Activated naive CD4-positive, alpha-beta T cell treated with anti-CD3 and anti-CD28 coated beads for 36 hours (primary cell): ENCODE data around the gene TTC23L. TPM values are rescaled to one million over a fixed set of nuclear protein-coding genes. Genes with fewer than 3 reads are reported as not detected.

Source experiments
- CTCF ChIA-PET: fragments of 350-600 bp; sonication (Branson Sonifier 250); formaldehyde crosslinking; loops from one replicate; lab custom pipeline; 2021; ENCODE audit warnings: antibody characterized with exemption; lab: Charles Lee
- DNase-seq: peaks from one replicate; pipeline ENCODE4 v3.0.0-alpha.2; 2020
- H3K27ac Mint-ChIP-seq: one replicate; pipeline ENCODE4 v1.8.0; 2021; ENCODE audit warnings: mild to moderate bottlenecking, mixed read lengths
- H3K27me3 Mint-ChIP-seq: one replicate; pipeline ENCODE4 v1.8.0; 2021; ENCODE audit warnings: low read depth, mixed read lengths
- H3K36me3 Mint-ChIP-seq: one replicate; pipeline ENCODE4 v1.8.0; 2021; ENCODE audit warnings: low read depth, mixed read lengths
- H3K4me1 Mint-ChIP-seq: one replicate; pipeline ENCODE4 v1.8.0; 2021; ENCODE audit warnings: low read depth, mixed read lengths
- H3K4me3 Mint-ChIP-seq: one replicate; pipeline ENCODE4 v1.8.0; 2021; ENCODE audit warnings: mild to moderate bottlenecking, moderate library complexity, mixed read lengths
- H3K9me3 Mint-ChIP-seq: one replicate; pipeline ENCODE4 v1.8.0; 2021; ENCODE audit warnings: mixed read lengths
- intact Hi-C: fragments of 100-400 bp; cut with micrococcal nuclease; formaldehyde crosslinking; loops from one replicate; pipeline ENCODE4 v1.15.1; 2023
- total RNA-seq, 2 experiments: library from RNA; stranded (reverse); gene quantifications; one replicate each; pipeline ENCODE4 v1.2.3, GENCODE V29; 2021

The TTC23L gene
- total RNA-seq, 2 experiments from 2014 or later, result 0.42 to 0.43 TPM

GRCh38 chr5:34858790-34859189 lies 19.8 kb downstream of the TTC23L start:
- Mint-ChIP-seq H3K4me3 (no peak overlapping the region), H3K9me3 (no peaks in the 10 kb centered on the region), H3K27ac (no peak overlapping the region), H3K27me3 (no peaks in the 10 kb centered on the region), H3K4me1 (no peaks in the 10 kb centered on the region), H3K36me3 (no peaks in the 10 kb centered on the region)
- intact Hi-C loops, result no loop called here
- DNase-seq, result no peak
- CTCF ChIA-PET, result no interaction called here

DNA sequence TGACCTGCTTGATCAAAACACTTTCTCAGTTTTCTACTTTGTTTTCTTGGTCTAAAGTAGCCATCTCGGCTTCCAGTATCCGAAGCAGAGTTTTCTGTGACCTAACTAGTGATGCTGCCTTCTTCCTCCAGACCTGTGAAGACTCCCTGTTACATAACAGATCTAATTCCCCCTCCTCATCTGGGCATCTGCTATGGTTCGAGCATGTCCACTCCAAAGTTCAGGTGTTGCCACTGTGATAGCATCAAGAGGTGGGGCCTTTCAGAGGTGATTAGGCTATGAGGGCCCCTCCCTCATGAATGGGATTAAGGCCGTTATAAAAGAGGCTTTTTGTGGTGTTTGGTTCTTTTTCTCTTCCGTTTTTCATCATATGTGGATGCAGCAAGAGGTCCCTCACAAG lies 20.3 kb downstream of the TTC23L start:
- DNase-seq, result no peak
- no peak overlapping the region for H3K4me3 Mint-ChIP-seq
- H3K4me1 Mint-ChIP-seq, result no peaks in the 10 kb centered on the region
- H3K9me3 Mint-ChIP-seq, result no peaks in the 10 kb centered on the region
- H3K36me3 Mint-ChIP-seq, result no peaks in the 10 kb centered on the region
- H3K27ac Mint-ChIP-seq, result no peak overlapping the region
- CTCF ChIA-PET, result no interaction called here
- intact Hi-C loops, result no loop called here
- no peaks in the 10 kb centered on the region for H3K27me3 Mint-ChIP-seq

- H3K4me3 Mint-ChIP-seq, result no peak overlapping the region
- no peak overlapping the region for H3K27ac Mint-ChIP-seq
- H3K36me3 Mint-ChIP-seq, result no peaks in the 10 kb centered on the region
- intact Hi-C loops, result no loop called here
- H3K27me3 Mint-ChIP-seq, result no peaks in the 10 kb centered on the region
- no peaks in the 10 kb centered on the region for H3K9me3 Mint-ChIP-seq
- CTCF ChIA-PET, result no interaction called here
- no peak for DNase-seq
- H3K4me1 Mint-ChIP-seq, result no peaks in the 10 kb centered on the region
These were observed 25.0 kb downstream of the TTC23L start for GRCh38 chr5:34863946-34864345.

DNA sequence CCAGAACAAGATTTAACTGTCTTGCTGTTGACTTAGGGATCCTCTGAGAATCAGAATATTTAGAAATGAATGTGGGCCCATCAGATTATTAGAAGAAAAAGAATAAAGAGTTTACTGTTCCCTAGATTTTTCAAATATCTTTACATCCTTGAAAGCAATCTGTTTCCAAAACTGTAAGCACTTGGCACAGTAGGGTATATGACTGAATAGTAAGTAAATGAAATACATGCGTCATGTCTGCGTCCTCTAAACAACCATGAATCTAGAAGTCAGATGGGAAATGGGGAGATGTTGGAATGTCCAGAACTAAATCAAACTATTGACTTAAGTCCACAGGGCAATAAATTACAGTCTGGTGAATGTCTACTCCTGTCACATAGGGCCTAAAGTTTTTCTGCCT lies 26.1 kb downstream of the TTC23L start:
- CTCF ChIA-PET, result no interaction called here
- Mint-ChIP-seq H3K4me1 (no peaks in the 10 kb centered on the region), H3K27me3 (no peaks in the 10 kb centered on the region), H3K36me3 (no peaks in the 10 kb centered on the region), H3K4me3 (no peak overlapping the region), H3K9me3 (no peaks in the 10 kb centered on the region), H3K27ac (no peak overlapping the region)
- intact Hi-C loops, result no loop called here
- no peak for DNase-seq

DNA sequence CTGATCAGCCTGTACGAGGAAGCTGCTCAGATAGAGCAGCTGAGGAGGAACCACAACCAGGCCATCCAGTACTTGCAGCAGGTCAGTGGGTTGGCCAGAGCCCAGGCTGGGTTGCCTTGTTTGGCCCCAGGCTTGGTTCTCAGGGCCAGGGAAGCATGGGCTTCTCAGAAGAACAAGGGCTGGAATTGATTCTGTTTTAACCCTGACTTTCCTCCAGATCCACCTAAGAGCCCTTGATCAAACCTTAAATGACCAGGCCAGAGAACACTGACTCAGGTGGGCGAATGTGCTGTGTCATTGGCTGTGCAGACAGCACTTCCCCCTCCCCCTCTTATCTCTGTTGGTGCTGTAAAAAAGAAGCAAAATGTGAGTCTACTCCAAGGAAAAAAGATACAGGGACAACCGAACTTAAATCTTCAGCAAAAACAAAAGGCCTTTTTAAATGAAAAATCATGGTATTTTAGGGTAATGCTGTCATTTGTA lies 28.1 kb downstream of the TTC23L start:
- intact Hi-C loops, result no loop called here
- Mint-ChIP-seq H3K9me3 (no peaks in the 10 kb centered on the region), H3K27me3 (no peaks in the 10 kb centered on the region), H3K27ac (no peak overlapping the region), H3K36me3 (no peaks in the 10 kb centered on the region), H3K4me1 (no peaks in the 10 kb centered on the region), H3K4me3 (no peak overlapping the region)
- DNase-seq, result no peak
- CTCF ChIA-PET, result no interaction called here

GRCh38 chr5:34867660-34868059 lies 28.7 kb downstream of the TTC23L start:
- no peak overlapping the region for H3K27ac Mint-ChIP-seq

GRCh38 chr5:34868791-34869190 lies 29.8 kb downstream of the TTC23L start:
- Mint-ChIP-seq H3K27ac (no peak overlapping the region), H3K27me3 (no peaks in the 10 kb centered on the region), H3K4me3 (no peak overlapping the region), H3K4me1 (no peaks in the 10 kb centered on the region), H3K36me3 (no peaks in the 10 kb centered on the region), H3K9me3 (no peaks in the 10 kb centered on the region)
- CTCF ChIA-PET, result no interaction called here
- intact Hi-C loops, result no loop called here
- no peak for DNase-seq

More at GRCh38 chr5:34867660-34868059, 28.7 kb downstream of the TTC23L start:
- Mint-ChIP-seq H3K36me3 (no peaks in the 10 kb centered on the region), H3K4me3 (no peak overlapping the region), H3K9me3 (no peaks in the 10 kb centered on the region), H3K4me1 (no peaks in the 10 kb centered on the region), H3K27me3 (no peaks in the 10 kb centered on the region)
- intact Hi-C loops, result no loop called here
- CTCF ChIA-PET, result no interaction called here
- DNase-seq, result no peak

- no peak overlapping the region for H3K4me3 Mint-ChIP-seq
- CTCF ChIA-PET, result no interaction called here
- H3K27me3 Mint-ChIP-seq, result peaks cover 2% of the 10 kb centered on the region
- H3K9me3 Mint-ChIP-seq, result no peaks in the 10 kb centered on the region
- intact Hi-C loops, result no loop called here
- no peaks in the 10 kb centered on the region for H3K36me3 Mint-ChIP-seq
- H3K4me1 Mint-ChIP-seq, result no peaks in the 10 kb centered on the region
- DNase-seq, result no peak
- H3K27ac Mint-ChIP-seq, result no peak overlapping the region
These were observed 30.3 kb downstream of the TTC23L start for GRCh38 chr5:34869256-34869655.

- intact Hi-C loops, result no loop called here
- no peak overlapping the region for H3K4me3 Mint-ChIP-seq
- CTCF ChIA-PET, result no interaction called here
- DNase-seq, result no peak
- no peak overlapping the region for H3K27ac Mint-ChIP-seq
- no peaks in the 10 kb centered on the region for H3K36me3 Mint-ChIP-seq
- H3K9me3 Mint-ChIP-seq, result peaks cover under 1% of the 10 kb centered on the region
- no peaks in the 10 kb centered on the region for H3K4me1 Mint-ChIP-seq
- H3K27me3 Mint-ChIP-seq, result peaks cover 2% of the 10 kb centered on the region
These were observed 31.4 kb downstream of the TTC23L start for GRCh38 chr5:34870382-34870781.

DNA sequence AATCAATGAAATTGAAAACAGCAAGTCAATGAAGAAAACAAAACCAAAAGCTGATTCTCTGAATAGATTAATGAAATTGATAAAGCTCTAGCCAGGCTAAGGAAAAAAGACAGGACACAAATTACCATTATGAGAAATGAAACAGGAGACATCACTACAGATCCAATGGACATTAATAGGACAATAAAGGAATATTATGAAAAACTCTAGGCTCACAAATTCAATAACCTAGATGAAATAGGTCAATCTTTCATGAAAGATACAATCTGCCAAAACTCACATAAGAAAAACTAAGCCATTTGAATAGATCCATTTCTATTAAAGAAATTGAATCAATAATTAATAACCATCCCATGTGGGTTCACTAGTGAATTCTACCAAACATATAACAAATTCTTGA lies 37.3 kb downstream of the TTC23L start:
- Mint-ChIP-seq H3K36me3 (no peaks in the 10 kb centered on the region), H3K9me3 (peaks cover 8% of the 10 kb centered on the region), H3K4me3 (no peak overlapping the region), H3K4me1 (no peaks in the 10 kb centered on the region), H3K27ac (no peak overlapping the region), H3K27me3 (peaks cover 4% of the 10 kb centered on the region)
- CTCF ChIA-PET, result no interaction called here
- intact Hi-C loops, result no loop called here
- DNase-seq, result no peak

GRCh38 chr5:34881246-34881645 lies 42.3 kb downstream of the TTC23L start:
- H3K36me3 Mint-ChIP-seq, result no peaks in the 10 kb centered on the region
- intact Hi-C loops, result no loop called here
- no peak overlapping the region for H3K27ac Mint-ChIP-seq
- no peak for DNase-seq
- no peak overlapping the region for H3K4me3 Mint-ChIP-seq
- H3K27me3 Mint-ChIP-seq, result peaks cover 4% of the 10 kb centered on the region
- peaks cover under 1% of the 10 kb centered on the region for H3K9me3 Mint-ChIP-seq
- no peaks in the 10 kb centered on the region for H3K4me1 Mint-ChIP-seq
- CTCF ChIA-PET, result interaction anchor here (0.6 to 1.2 kb wide), 3 partner anchors 16 to 358 kb away, joined by 3 to 5 read pairs (median 4); no protein-coding TSS in a partner anchor

- Mint-ChIP-seq H3K9me3 (no peaks in the 10 kb centered on the region), H3K4me1 (no peaks in the 10 kb centered on the region), H3K36me3 (no peaks in the 10 kb centered on the region), H3K4me3 (no peak overlapping the region), H3K27ac (no peak overlapping the region), H3K27me3 (peaks cover 2% of the 10 kb centered on the region)
- DNase-seq, result no peak
- intact Hi-C loops, result no loop called here
- CTCF ChIA-PET, result interaction anchor here (1.5 kb wide), 1 partner anchor 10 kb away, joined by 3 read pairs; no protein-coding TSS in a partner anchor
These were observed 47.6 kb downstream of the TTC23L start for GRCh38 chr5:34886392-34887119.

DNA sequence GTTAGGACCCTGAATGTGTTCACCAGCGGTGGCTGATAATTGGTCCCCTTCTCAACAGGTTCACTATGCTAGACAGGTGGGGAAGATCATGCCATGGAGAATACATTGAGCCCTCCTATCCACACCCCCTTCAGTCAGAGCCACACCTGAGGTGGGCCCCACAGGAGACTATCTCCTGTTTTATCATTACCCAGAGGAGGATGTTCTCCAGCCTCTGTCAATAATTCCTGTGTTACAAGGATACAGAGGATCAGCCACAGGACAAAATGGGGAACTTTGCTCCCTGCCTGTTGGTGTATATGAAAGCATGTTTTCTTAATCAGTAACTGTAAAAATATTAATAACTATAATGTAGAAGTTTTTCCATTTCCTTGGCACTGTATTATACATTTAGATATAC lies 50.4 kb downstream of the TTC23L start:
- intact Hi-C loops, result no loop called here
- H3K4me1 Mint-ChIP-seq, result no peaks in the 10 kb centered on the region
- H3K9me3 Mint-ChIP-seq, result no peaks in the 10 kb centered on the region
- no peak for DNase-seq
- CTCF ChIA-PET, result interaction anchor here (2.0 kb wide), 1 partner anchor 9 kb away, joined by 5 read pairs; no protein-coding TSS in a partner anchor
- peaks cover 2% of the 10 kb centered on the region for H3K27me3 Mint-ChIP-seq
- no peak overlapping the region for H3K4me3 Mint-ChIP-seq
- H3K27ac Mint-ChIP-seq, result no peak overlapping the region
- no peaks in the 10 kb centered on the region for H3K36me3 Mint-ChIP-seq
